Measurements from ENCODE around the gene MAPKAP1. TPM values are rescaled to one million over a fixed set of nuclear protein-coding genes. Genes with fewer than 3 reads are reported as not detected.

MAPKAP1 gene
- total RNA-seq, 1 experiment from 2014 or later = 55.5 TPM

DNA sequence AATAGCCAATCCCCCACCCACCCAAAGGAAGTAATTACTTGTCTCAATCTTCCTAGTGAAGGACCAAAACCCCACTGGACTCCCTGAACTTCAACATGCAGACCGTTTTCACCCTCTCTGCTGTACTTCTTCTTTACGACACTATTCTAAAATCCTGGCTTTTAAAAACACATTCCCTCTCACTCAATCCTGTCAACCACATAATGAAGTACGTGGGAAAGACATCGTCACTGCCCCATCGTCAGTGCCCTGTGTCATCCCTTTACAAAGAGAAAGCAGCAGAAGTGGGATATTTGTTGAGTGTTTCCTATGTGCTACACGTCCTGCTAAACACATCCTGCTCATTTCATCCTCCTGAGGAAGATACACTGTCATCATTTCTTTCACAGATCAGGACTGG, 54.2 kb downstream of the MAPKAP1 start:
- no peaks in the 10 kb centered on the region for H3K27me3 Mint-ChIP-seq (ENCODE audit: unreplicated experiment)
- intact Hi-C loops (cut with micrococcal nuclease; ENCODE audit: unreplicated experiment) = no loop called here
- CTCF ChIA-PET = no interaction called here
- H3K36me3 Mint-ChIP-seq (ENCODE audit: insufficient read depth, unreplicated experiment) = no peaks in the 10 kb centered on the region
- DNase-seq = no peak
- no peak overlapping the region for H3K27ac Mint-ChIP-seq (ENCODE audit: unreplicated experiment)
- TF ChIP-seq CTCF (IDR thresholded peaks at IDR 0.05; ENCODE audit: unreplicated experiment) = no peak
- peaks cover 14% of the 10 kb centered on the region for H3K4me1 Mint-ChIP-seq (ENCODE audit: low read depth, unreplicated experiment)
- no peak overlapping the region for H3K4me3 Mint-ChIP-seq (ENCODE audit: low read depth, unreplicated experiment)
- BruUV-seq (replicated peaks) = no TSS peak
- H3K9me3 Mint-ChIP-seq (ENCODE audit: low read depth, unreplicated experiment) = no peaks in the 10 kb centered on the region

- H3K4me1 Mint-ChIP-seq (ENCODE audit: low read depth, unreplicated experiment) = peaks cover 14% of the 10 kb centered on the region
- no peak for TF ChIP-seq CTCF (IDR thresholded peaks at IDR 0.05; ENCODE audit: unreplicated experiment)
- BruUV-seq (replicated peaks) = no TSS peak
- no peak overlapping the region for H3K4me3 Mint-ChIP-seq (ENCODE audit: low read depth, unreplicated experiment)
- H3K36me3 Mint-ChIP-seq (ENCODE audit: insufficient read depth, unreplicated experiment) = no peaks in the 10 kb centered on the region
- CTCF ChIA-PET = no interaction called here
- no peaks in the 10 kb centered on the region for H3K9me3 Mint-ChIP-seq (ENCODE audit: low read depth, unreplicated experiment)
- intact Hi-C loops (cut with micrococcal nuclease; ENCODE audit: unreplicated experiment) = no loop called here
- no peak overlapping the region for H3K27ac Mint-ChIP-seq (ENCODE audit: unreplicated experiment)
- H3K27me3 Mint-ChIP-seq (ENCODE audit: unreplicated experiment) = no peaks in the 10 kb centered on the region
- no peak for DNase-seq
Measured at GRCh38 chr9:125652233-125652594, 54.8 kb downstream of the MAPKAP1 start.

DNA sequence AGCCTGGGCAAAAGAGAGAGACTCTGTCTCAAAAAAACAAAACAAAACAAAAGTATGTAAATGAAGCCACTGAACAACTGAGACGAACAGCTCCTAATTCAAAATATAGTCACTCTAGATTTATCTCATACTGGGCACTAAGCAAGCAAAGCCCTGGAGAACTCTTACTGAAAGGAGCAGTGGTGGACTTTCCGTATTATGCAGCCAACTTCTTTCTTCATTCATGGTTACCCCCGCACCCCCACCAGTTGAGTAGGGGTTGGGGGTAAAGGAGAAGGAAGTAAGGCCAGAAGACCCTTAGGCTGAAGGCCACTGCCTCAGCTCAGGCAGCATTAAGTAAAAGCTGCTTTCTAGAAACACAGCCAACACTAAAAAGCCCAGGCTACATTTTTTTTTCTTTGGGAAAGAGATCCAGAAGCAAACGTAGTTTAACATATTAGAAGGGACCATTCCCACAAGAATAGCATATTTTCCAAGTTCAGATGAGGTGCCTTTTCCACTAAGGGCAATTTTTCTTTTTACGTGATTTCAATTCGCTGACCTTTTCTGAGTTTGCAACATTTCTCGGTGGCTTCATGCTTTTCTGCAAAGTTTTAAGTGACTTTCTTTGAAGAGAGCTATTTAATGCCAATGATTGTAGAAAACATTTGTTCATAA, 55.3 kb downstream of the MAPKAP1 start:
- no TSS peak for BruUV-seq (replicated peaks)
- H3K27me3 Mint-ChIP-seq (ENCODE audit: unreplicated experiment) = no peaks in the 10 kb centered on the region
- no peak overlapping the region for H3K4me3 Mint-ChIP-seq (ENCODE audit: low read depth, unreplicated experiment)
- no peak for DNase-seq
- no peaks in the 10 kb centered on the region for H3K9me3 Mint-ChIP-seq (ENCODE audit: low read depth, unreplicated experiment)
- CTCF ChIA-PET = no interaction called here
- no peak overlapping the region for H3K27ac Mint-ChIP-seq (ENCODE audit: unreplicated experiment)
- intact Hi-C loops (cut with micrococcal nuclease; ENCODE audit: unreplicated experiment) = no loop called here
- TF ChIP-seq CTCF (IDR thresholded peaks at IDR 0.05; ENCODE audit: unreplicated experiment) = no peak
- H3K4me1 Mint-ChIP-seq (ENCODE audit: low read depth, unreplicated experiment) = peaks cover 14% of the 10 kb centered on the region
- no peaks in the 10 kb centered on the region for H3K36me3 Mint-ChIP-seq (ENCODE audit: insufficient read depth, unreplicated experiment)

DNA sequence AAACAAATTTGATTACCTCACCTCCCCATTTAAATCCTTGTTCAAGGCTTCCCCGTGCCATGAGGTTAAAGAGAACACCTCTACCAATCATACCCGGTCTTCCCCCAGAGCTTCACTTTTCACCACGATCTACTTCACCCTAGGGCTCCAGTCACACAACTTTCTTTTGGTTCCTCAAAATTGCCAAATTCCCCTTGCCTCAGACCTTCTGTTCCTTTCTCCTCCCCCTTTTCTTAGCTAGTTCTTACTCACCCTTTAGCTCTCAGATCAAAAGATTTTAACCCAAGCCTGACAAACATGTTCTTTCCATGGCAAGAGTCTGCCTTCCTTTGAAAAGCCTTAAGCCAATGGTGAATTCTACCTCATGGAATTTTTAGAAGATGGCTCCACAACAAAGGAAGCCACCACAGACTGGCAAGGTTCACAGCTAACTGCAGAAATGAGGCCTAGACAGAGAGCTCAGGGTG, 56.7 kb downstream of the MAPKAP1 start:
- no peaks in the 10 kb centered on the region for H3K36me3 Mint-ChIP-seq (ENCODE audit: insufficient read depth, unreplicated experiment)
- H3K27me3 Mint-ChIP-seq (ENCODE audit: unreplicated experiment) = no peaks in the 10 kb centered on the region
- DNase-seq = no peak
- intact Hi-C loops (cut with micrococcal nuclease; ENCODE audit: unreplicated experiment) = no loop called here
- H3K4me1 Mint-ChIP-seq (ENCODE audit: low read depth, unreplicated experiment) = peaks cover 14% of the 10 kb centered on the region
- CTCF ChIA-PET = no interaction called here
- no peak overlapping the region for H3K27ac Mint-ChIP-seq (ENCODE audit: unreplicated experiment)
- BruUV-seq (replicated peaks) = no TSS peak
- no peak overlapping the region for H3K4me3 Mint-ChIP-seq (ENCODE audit: low read depth, unreplicated experiment)
- no peak for TF ChIP-seq CTCF (IDR thresholded peaks at IDR 0.05; ENCODE audit: unreplicated experiment)
- H3K9me3 Mint-ChIP-seq (ENCODE audit: low read depth, unreplicated experiment) = no peaks in the 10 kb centered on the region

All from Calu3 (cell line).